Dermis blood vessel endothelial cell (primary cell): Measurements from ENCODE around the gene RNFT2. TPM values are rescaled to one million over a fixed set of nuclear protein-coding genes. Genes with fewer than 3 reads are reported as not detected.

Source experiments
- DNase-seq: peaks from one replicate; pipeline ENCODE4 v3.0.0; 2010
- total RNA-seq: library from RNA; depleted of rRNA; stranded (reverse); fragments of >200 nt; gene quantifications from 2 replicates; pipeline ENCODE4 v1.2.3, GENCODE V29; 2014

RNFT2 gene
- total RNA-seq, 1 donor from 2014 or later: 2.2 TPM

DNA sequence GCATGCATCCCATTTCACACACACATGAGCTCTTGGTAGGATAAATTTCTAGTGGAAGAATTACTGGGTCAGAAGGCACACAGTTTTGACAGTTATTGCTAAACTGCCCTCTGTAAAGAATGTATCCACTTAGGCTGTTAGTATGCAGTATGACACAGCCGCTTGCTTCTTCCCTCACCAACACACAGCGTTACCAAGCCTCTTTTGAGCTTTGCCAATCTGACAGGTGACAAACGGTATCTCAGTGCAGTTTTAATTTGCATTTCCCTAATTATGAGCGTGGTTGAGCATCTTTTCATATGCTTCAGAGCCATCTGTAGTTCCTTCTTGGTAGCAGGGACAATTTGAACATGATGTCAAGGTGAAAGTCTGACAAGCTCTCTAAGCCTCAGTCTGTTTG lies 100.2 kb downstream of the RNFT2 start:
- DNase-seq: no peak

DNA sequence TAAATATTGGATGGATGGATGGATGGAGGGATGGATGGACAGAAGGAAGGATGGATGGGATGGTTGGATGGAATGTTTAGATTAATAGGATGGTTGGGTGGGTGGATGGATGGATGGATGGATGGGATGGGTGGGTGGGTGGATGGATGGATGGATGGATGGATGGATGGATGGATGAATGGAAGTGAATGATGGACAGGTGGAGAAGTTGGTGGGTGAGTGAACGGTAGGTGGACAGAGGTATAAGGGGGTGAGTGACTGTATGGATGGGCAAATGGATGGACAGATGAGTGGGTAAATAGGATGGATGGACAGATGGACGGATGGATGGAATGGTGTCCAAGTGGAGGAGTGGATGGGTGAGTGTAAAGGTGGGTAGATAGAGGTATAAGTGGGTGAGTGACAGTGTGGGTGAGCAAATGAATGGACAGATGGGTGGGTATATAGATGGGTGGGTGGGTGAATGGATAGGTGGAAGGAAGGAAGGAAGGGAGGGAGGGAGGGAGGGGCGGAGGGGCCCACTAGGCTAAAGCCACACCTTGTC lies 101.2 kb downstream of the RNFT2 start:
- no peak for DNase-seq

DNA sequence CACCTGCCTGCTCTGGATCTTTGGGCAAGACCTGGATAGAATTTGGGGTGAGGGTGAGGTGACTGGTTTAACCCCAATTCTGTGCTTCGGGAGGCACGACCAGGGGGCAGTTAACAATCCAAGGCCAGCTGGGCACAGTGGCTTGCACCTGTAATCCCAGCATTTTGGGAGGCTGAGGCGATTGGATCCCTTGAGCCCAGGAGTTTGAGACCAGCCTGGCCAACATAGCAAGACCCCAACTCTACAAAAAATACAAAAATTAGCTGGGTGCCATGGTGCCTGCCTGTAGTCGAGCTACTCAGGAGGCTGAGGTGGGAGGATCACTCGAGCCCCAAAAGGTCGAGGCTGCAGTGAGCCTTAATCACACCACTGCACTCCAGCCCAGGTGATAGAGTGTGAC lies 105.0 kb downstream of the RNFT2 start:
- DNase-seq: no peak

DNA sequence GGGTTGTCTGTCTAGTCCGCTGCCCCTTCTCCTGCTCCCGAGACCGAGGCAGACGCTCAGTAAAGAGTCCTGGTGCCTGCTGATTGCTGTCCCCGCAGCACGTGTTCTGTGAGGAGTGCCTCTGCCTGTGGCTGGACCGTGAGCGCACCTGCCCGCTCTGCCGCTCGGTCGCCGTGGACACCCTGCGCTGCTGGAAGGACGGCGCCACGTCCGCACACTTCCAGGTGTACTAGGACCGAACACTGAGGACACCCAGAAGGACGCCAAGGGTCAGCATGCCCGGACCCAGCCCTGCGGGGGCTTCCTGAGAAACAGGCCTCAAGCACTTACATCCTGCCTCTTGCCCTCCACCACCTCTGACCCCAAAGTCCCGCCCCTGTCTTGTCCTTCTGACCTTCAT lies 111.1 kb downstream of the RNFT2 start:
- no peak for DNase-seq

DNA sequence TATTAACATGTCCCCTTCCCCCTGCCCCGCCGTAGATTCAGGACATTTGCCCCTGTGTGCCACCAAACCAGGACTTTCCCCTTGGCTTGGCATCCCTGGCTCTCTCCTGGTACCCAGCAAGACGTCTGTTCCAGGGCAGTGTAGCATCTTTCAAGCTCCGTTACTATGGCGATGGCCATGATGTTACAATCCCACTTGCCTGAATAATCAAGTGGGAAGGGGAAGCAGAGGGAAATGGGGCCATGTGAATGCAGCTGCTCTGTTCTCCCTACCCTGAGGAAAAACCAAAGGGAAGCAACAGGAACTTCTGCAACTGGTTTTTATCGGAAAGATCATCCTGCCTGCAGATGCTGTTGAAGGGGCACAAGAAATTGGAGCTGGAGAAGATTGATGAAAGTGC lies 114.2 kb downstream of the RNFT2 start:
- DNase-seq: no peak

DNA sequence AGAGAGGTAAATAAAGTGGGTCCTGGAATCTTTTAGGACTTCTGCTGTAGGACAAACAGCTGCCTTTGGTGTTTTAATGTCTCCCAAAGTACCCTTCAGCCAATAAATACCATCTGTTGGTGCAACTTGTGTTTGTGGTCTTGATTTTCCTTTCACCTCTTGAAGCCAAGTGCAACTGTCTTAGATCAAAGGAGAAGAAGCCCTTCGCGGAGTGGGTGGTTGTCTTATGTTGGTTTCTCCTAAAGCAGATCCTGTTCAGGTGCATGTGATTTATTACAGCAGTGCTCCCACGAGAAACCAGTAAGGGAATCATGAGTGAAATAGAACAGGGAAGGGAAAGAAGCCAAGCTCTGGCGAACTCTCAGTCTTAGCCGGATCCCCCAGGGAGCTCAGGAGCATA lies 115.4 kb downstream of the RNFT2 start:
- no peak for DNase-seq

DNA sequence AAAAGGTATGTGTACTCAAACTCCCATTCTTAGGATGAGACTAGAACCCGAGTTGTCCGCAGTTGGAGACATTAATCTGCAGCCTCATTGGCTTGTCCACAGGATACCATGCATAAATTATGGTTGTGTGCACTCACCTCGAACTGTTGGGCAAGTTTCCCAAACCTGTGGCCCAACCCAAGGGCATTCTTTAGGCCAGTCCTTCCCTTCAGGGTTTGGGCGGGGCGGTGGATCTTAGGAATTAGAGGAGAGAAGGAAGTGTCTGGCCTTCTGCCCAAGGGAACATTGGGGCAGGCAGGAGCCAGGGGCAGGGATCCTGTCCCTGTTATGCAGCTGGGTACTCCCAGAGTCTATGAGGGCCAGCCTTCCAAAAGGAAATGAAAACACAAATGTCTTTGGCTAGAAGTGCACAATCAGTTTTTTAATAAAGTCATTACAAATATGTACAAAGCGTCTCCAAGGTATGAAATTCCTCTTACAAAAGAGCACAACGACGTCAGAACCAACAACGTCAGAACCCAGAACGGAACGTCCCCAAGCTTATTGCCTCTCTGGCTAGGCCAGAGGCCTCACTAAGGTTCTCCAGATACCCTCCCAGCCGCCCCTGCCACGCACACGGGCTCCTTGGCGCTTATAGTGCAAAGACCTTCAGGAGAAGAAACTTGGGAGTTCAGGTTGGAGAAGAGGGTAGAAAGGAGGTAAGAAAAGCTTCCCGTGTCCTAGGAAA lies 117.8 kb downstream of the RNFT2 start:
- DNase-seq: no peak

DNA sequence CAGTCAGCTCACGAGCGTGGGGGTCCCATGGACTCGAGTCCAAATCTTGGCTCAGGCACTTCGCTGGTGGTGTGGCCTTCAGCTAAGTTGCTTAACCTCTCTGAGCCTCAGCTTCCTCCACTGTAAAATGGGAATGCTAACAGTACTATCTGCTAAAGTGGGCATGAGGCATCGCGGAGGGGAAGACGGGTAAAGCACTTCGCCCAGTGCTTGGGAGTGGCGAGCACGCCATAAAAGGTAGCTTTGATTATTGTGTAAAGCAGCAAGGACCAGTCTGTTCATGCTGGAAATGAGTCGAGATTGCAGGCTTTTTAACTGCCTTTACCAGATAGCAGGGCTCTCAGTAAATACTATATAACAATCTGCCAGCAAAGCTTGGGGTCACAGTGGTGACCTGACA lies 118.6 kb downstream of the RNFT2 start:
- no peak for DNase-seq

DNA sequence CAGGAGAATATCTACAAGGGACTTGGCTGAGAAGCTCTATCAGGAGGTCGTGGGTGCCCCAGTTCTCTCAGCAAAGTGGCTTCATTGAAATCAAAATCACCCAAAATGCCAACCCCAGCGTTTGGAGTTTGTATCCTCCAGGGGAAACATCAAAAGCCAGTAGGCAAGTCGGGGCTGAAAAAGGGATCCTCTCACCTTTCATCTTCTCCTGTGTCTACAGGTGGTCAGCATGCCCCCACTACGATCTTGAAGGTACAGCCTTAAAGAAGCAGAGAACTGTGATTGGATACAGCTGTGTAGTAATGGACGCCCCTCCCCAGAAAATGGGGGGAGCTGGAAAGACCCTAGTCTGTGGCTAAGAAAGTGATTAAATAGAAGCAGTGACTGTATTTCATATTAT lies 121.0 kb downstream of the RNFT2 start:
- no peak for DNase-seq

DNA sequence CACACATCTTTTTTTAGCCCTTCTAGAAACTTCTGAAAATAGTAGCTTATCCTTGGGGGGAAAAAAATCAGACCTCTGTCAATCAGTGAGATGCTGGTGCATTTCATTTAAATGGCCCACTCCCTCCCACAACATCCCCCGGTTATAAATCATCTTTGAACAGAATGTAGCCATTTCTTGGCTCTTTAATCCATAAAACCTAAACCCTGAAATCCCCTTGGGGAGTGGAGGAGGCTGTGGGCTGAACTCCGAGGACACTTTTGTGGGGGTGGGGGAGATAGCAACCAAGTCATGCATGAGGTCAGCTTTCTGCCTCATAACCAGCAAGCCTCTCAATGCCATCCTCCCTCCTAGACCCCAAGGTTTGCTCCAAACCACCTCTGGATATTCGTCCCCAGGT lies 122.1 kb downstream of the RNFT2 start:
- no peak for DNase-seq

DNA sequence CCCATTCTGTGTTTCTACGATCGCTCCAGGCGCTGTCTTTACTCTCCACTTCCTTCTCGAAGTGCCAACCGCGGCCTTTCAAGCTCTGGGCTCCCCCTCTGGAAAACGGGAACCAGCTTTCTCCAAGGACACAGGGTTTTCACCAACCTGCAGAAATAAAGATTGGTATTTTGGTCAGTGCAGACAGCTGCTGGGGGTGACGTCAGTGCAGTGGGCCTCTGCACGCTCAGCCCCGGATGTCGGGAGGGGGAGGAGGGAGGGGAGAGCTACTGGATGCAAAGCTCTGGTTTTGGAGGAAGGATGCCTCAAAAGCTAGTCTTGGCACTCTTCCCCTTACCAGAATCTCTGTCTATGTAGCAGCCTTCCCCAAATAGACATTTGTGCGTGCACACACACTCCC lies 123.2 kb downstream of the RNFT2 start:
- no peak for DNase-seq

DNA sequence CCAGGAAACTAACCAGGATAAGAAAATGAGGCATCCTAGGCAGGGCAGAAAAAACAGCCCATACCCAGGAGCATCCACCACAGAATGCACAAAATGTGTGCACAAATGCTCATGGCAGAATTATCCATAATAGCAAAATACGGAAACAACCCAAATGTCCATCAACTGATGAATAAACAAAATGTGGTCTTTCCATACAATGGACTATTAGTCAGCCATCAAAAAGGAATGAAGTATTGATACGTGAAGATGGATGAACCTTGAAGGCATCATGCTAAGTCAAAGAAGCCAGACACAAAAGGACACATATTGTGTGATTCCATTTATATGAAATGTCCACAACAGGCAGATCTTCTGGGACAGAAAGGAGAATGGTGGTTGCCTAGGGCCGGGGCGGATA lies 124.1 kb downstream of the RNFT2 start:
- no peak for DNase-seq

DNA sequence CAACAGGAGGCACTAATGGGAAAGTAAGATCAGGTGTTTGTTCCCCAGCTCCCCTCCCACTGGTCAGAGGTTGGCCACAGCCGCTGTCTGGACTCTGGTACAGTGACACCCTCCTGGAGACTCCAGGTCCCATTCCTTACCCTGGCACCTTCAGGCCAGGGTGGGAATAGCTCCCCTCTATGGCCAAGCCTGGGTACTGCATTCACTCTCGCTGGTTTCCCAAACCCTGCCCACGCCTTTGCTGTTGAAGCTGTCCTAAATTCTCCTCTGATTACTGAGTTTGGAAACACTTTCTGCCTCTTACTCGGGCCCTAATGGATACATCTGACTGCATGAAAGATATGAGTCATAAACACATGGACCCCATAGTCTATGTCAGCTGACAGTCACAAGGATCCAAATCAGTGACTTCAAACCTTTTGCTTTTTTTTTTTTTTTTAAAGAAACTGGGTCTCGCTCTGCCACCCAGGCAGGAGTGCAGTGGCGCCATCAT lies 125.2 kb downstream of the RNFT2 start:
- peak; percentile 30 for DNase-seq

DNA sequence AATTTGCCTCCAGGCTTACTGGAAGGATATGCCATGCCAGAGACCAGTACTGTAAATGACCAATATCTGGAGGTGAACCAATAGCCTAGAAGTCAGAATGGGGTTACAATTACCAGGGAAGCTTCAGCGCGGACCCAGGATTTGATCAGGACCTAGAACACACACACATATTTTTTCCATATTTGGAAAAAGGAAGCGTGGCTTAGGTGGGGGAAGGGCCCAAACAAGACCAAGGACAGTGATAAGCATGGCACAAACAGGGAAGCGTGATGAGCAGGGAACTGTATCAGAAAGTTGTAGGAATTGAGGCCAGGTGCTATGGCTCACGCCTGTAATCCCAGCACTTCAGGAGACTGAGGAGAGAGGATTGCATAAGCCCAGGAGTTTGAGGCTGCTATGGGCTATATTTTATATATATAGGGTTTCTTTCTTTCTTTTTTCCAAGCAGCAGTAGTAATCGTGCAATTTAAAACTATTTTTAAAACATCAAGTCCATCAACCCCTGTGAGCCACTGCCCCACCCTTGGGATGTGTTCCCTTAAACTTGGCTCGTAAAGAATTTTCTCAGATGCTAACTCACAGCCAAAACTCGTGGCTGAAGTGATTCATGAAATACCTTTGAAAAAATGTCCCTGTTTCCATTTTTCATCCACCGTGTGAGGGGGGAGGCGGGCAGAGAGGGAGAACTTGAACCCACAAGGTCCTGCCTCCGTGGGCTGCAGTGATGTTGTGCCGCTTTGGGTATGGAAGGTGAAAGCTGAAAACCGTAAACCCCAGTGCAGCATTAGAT lies 126.5 kb downstream of the RNFT2 start:
- no peak for DNase-seq

DNA sequence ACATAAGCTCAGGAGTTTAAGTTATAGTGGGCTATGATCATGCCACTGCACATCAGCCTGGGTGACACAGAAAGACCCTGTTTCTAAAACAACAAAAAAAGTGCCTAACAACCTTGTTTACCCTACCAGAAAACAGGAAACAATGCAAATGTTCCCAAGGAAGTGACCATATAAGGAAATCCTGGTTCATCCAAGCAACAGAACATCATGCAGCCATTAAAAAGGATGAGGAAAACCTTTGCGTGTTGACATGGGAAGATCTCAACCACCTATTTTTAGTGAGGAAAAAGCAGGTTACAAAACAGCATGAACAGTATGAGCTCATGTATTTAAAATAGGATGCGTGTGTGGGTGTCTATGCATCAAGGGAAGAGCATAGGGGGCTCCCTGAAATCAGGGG lies 129.4 kb downstream of the RNFT2 start:
- DNase-seq: no peak

DNA sequence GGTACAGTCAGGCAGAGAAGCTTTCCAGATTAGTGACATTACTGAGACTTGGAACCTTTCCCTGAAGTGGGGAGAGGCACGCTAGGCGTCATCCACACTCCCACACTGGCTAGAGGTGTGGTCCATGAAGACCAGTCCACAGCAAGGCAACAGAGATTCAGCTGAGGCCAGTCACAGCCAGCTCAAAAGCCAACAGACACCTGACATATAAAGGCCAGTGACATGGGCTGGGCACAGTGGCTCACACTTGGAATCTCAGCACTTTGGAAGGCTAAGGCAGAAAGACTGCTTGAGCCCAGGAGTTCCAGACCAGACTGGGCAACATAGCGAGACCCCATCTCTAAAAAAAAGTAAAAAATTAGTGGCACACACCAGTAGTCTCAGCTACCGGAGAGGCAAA lies 132.2 kb downstream of the RNFT2 start:
- DNase-seq: no peak

DNA sequence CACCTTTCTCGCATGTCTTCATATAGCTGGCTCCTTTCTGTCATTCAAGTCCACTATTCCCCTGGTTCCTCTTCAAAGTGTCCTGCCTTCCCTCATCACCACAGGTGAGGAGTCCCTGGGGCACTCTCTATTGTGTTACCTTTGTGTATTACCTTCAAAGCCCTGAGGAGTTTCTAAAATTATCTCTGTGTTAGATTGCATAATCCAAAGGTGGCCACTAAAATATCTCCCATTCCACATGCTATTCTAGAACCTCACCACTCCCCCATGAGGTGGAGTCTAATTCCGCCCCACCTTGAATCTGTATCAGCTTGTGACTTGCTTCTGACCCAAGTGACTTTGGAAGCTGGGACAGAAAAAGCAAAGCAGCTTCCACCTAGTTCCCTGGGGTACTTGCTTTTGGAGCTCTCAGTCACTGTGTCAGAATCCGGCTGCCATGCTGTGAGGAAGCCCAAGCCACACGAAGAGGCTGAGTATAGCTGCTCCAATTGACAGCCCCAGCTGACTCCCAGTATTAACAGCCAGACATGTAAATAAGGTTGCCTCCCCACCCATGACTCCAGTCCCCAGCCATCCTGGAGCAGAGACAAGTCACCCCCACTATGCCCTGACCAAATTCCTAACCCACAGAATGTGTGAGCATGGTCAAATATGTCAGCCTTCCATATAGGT lies 136.3 kb downstream of the RNFT2 start:
- no peak for DNase-seq

DNA sequence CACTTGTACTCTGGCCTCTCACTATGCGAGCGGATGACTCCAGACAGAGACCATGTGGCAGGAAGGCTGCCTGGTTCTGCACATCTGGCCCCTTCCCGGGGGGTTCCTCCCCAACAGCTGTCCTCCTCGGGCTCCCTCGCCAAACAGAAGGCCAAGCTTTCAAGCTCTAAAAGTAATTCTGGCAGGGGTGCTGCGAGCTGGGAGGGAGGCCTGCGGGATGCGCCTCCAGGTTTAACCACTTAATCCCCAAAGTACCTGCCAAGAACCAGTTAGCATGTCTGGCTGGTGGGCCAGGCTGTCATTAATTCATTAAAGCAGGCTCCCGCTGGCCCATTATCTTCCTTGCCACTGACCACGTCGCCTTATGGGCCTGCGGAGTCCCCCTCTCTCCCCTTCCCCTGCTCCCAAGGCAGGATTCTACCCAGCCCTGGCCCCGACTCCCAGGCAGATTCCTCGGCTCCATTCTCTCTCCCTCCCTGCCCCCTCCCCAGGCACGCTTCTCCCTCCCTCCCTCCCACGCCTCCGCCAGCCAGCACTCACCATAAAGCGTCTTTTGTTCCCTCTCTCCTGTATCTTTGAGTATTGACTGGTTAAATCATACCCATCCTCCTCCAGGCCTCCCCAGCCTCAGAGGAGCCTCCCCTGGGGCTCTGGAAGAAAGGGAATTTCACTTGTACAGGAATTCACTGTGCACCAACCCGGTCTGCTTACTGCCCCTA lies 138.2 kb downstream of the RNFT2 start:
- no peak for DNase-seq

DNA sequence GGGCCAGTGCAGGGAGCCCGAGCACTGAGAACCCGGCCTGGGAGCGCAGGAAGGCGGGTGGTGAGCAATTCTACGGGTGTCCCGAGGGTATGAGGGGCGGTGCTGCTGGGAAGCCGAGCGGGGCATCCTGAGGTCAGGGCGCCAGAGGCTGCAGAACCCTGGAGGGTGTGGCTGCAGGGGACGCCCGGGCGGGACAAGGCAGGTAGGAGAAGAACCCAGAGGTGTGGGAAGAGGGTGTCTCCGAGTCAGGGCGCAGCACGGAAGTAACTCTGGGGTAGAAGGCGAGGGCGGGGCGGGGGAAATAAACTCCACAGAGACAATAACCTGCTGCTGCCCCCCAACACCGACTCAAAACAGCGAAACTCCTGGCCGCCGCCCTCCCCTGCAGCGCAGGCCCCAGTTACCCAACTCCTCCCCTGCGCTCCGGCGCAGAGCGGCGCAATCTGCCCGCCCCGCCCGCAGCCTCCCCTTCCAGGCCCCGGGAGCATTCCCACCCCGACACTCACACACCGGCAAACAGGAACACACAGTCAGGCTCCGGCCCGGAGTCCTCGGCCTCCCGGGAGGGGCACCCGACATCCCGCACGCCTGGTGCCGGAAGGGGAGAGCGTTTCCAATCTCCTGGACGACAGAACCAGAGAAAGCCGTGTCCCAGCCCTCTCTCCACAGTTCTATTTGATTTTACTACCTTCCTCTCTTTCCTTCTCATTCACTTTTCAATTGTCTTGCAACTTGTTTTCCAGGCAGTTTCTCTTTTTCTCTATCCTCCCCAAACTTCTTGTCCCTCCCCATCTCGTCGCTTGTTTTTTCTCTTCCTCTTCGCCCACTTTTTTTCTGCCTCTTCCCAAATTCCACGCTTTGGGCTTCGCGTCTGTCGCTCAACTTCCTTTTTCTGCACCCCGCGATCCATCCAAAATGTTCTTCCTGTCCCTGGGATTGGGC lies 140.7 kb downstream of the RNFT2 start:
- DNase-seq: no peak

DNA sequence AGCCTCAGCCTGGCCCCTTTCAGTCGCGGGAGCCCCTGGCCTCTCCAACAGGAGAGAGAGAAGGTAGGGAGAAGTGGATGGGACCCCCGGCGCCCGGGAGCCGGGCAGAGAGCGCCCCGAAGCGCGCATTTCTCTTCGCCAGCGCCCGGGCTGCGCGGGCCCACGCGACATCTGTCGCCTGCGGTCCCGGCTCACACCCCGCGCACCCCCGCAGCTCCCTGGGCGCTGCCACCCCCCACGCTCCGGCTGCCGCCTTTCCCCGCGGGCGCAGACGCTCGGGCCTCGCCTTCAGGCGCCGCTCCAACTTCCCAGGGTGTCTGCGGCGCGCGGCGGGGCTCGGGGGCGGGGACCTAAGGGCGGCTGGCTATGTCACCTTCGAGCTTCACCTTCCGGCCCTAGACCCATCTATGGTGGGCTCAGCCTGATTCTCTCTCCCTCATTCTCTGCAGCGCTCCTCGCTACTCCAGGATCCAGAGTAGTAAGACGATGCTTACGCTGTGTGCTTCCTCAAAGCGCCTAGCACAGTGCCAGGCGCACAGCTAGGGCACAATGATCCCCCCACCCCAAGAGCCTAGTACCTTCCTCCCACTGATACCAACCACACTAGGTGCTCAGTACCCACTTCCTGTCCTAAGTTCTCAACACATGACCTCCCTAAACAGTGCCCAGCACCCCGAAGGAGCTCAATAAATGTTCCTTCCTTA lies 141.5 kb downstream of the RNFT2 start:
- DNase-seq: no peak
